Measurements from ENCODE around the gene SLC38A8.

DNA sequence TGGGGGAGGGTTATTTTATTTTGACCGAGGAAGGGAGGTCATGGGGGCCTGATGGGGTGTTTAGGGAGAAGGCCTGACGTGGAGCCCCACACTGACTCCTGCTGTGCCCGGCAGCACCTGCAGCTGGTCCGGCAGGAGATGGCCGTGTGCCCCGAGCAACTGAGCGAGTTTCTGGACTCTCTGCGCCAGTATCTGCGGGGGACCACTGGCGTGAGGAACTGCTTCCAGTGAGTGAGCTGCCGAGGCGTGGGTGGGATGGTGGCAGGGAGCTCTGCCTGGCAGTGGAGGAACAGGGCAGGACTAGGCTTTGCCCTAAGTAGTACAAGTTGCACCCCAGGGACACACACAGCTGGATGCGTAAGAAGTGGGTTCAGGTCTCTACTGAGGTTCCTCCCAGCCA lies 44.5 kb downstream of the SLC38A8 start:
- TF ChIP-seq CTCF (IDR thresholded peaks at IDR 0.05; ENCODE audit: low read depth, low read length): no peak
- TF ChIP-seq, protein P1, sequence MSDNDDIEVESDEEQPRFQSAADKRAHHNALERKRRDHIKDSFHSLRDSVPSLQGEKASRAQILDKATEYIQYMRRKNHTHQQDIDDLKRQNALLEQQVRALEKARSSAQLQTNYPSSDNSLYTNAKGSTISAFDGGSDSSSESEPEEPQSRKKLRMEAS (IDR thresholded peaks at IDR 0.05; ENCODE audit: low read depth, low read length): no peak
- no peak for TF ChIP-seq POLR2A (IDR thresholded peaks at IDR 0.05; ENCODE audit: extremely low read depth, insufficient read length)
- TF ChIP-seq MYC (IDR thresholded peaks at IDR 0.05; ENCODE audit: low read depth, low read length): no peak
